HPDE6-E6E7 (cell line): ENCODE results near the gene AQP12B.

Experiments used
- DNase-seq: peaks from one replicate; pipeline ENCODE4 v3.0.0; 2011; ENCODE audit warnings: missing footprints; ENCODE audit errors: extremely low spot score

Gene AQP12B

DNA sequence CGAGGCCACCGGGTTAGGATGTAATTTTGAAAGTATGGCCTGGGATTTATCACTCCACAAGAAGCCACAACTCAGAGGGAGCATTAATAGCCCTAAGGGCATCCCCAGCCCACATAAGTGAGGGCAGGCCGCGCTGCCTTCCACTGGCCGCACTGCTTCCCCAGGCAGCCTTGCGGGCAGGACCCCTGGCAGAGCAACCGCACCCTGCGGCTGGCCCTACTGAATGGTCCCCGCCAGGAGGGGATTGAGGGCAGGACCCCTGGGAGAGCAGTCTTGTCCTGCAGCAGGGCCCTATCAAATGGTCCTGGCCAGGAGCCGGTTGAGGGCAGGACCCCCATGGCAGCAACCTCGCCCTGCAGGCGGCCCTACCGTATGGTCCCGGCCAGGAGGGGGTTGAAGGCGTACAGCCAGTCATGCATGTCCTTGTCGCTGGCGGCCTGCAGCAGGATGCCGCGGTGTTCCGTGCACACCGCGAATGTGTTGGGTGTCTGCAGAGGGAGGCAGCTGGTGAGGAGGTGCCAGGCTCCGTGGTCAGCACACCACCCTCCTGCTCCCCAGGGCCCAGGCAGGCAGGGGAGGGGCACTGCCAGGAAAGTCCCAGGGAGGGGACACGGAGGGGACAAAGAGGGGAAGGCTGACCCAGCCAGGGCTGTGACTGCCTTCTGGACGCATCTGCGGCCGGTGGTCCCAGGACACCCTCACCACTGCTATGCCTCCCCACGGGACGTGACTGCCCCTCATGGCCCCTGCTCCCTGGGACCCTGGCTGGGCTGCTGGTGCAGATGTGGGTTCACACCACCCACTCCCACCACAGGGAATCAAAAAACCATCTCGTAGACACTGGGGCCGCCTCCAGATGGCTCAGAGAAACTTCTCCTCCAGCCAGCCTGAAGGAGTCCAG, 35.2 kb upstream of the AQP12B start:
- DNase-seq, result no peak

- no peak for DNase-seq
Measured at GRCh38 chr2:240717181-240717641, 34.5 kb upstream of the AQP12B start.

DNA sequence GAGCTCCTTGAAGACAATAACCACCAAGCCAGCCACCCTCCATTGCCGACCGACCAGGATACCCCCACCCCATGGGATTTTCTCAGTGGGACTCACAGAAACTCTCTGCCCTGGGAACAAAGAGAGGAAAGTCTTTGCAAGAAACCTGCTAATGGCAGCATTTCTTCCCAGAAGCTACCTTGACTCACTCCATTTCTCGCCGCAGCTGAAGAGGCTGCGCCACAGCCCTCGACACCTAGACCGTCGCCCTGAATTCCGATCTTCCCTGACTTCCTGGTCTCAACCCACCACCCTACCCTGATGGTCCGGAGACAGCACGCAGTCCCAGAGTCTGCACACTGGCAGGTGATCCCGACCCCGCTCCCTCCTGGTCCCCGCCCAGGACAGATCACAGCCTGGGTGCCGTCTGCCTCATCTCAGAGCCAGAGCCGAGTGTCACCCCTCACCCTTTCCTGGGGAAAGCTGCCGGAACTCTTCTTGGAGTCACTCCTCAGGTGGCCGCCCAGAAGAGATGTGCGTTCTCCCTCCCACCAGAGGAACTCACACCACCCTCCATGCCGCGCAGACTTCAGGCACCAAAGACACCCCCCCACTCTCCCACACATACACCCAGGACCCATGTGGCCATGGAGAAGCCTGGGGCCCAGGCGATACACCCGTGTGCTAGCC, 33.6 kb upstream of the AQP12B start:
- no peak for DNase-seq

DNA sequence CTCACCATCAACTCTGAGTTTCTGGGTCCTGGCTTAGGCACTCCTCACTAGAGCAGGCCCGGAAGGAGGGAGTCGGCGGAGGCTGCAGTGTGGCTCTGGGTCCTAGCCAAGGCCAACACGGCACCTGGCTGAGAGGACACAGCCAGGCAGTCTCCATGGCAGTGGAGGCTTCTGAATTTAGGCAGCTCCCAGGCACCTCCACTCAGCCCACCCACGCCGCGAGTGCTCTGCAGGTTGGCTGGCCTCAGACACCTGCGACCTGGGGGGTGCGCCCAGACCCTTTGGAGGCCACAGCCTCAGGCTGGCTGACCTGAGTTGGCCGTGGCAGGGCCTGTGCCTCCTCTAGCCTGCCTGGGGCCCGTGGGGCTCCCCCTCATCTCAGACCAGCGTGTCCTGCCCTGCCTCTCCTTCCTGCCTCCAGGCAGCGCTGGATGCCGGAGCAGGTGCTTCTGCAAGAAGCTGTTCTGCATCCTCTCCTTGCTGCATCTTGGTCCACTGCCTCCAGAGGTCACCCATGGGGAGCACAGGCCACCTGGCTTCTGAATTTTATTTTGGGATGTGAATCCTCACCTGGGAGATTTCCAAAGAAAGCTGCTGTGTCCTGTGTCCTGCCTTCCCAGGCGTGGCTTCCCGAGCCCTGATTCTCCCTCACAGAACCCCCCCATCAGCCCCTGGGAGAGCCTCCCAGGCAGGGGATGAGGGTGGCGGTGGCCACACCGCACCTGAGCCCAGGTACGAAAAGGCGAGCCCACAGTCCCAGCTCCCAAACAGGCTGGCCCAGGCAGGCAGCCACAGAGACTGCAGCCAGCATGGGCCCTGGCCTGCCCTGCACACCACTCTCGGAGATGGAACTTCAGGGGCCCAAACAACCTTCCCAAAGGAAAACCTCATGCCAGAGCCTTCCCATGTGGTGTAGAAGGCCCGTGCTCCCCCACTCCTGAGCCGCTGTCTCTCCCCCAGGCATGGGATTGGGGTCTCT, 32.4 kb upstream of the AQP12B start:
- DNase-seq, result no peak

- DNase-seq, result no peak
Measured at GRCh38 chr2:240713928-240714746, 31.5 kb upstream of the AQP12B start.

DNA sequence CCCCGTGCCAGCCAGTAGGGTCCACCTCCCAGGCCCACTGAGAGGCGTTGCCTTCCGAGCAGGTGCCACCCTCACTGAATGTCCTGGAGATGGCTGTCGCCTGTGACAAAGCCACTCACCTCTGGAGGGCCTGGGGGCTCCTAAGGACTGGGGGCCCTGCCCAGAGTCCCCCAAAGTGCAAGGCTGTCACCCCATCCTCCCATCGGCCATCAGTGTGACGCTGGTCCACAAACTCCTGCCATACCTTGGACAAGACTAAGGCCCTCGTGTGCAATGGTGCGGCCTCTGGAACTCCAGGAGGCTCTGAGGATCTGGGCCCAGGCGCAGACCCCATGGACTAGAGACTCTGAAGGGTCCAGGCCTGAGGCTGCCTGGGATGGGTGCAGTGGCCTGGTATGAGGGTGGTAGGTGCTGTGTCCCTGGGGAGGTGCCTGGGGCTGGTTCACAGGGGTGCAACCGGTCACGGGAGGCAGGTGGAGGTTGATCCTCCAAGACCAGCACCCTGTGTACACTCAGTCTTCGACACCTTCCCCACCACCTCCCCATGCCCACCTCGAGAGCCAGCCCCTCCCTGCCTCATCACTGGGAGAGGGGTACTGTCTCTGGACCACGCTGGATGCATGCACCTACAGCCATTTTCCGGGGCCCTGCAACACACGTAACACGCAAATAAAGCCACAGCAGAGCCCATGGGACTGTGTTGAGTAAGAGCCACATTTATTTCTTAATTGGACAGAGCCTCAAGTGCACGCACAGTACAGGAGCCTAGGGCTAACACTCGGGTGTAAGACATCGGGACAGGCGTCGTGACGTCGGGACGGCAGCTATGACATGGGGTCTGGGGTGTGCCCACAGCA, 30.6 kb upstream of the AQP12B start:
- no peak for DNase-seq

DNA sequence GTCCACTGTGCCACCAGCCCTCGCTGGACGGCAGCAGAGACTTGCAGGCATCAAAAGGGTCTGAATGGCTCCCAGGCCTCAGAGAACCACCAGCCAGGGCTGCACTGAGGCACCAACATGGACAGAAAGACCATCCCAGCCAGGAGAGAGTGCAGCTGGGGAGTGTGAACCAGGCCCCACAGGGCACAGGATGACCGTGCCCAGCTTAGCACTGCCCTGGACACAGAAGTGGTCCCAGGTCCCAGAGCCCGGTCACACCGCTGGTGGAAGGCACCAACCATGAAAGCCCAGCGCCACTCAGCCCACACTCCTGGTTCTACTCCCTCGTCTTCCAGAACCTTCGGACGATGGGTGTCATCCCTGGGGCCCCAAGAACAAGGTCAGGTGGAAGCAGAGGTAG, 29.4 kb upstream of the AQP12B start:
- DNase-seq, result no peak

DNA sequence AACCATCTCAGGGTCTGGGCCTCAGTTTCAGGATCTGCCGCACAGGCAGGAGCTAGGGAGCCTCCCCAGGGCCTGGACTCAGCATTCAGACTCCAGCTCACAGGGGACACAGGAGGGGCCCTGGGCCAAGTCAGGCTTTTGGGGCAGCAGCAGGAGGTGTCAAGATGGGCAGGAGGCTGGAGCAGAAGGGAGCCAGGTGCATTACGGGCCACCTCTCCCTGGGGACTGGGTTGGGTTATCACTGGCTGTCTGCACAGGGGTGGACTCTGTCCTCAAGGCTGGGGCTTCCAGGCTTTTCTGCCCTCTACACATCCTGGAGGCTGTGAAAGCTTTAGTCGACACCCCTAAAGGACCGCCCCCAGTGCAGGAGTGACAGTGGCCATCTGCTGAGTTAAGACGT, 29.0 kb upstream of the AQP12B start:
- DNase-seq, result no peak

- DNase-seq, result no peak
Measured at GRCh38 chr2:240711296-240711695, 28.6 kb upstream of the AQP12B start.

- DNase-seq, result no peak
Measured at GRCh38 chr2:240708457-240708856, 25.8 kb upstream of the AQP12B start.

DNA sequence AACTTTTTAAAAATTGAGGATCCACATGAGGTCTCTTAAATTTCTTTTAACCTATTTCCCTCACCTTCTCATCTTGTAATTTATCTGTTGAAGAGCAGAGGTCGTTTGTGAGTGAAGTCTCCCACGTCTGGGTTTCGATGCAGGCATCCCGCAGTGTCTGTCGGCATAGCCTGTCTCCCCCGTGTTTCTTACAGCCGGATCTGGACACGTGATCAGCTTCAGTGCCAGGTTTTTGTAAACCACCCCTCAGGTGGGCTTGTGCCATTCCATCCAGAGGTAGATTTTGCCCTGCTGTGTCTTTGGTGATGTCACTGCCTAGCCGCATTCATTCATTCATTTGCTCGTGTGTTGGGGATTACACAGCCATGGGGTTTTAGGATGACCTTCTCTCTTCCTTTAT, 25.1 kb upstream of the AQP12B start:
- no peak for DNase-seq

GRCh38 chr2:240707043-240707756, 24.5 kb upstream of the AQP12B start:
- no peak for DNase-seq

DNA sequence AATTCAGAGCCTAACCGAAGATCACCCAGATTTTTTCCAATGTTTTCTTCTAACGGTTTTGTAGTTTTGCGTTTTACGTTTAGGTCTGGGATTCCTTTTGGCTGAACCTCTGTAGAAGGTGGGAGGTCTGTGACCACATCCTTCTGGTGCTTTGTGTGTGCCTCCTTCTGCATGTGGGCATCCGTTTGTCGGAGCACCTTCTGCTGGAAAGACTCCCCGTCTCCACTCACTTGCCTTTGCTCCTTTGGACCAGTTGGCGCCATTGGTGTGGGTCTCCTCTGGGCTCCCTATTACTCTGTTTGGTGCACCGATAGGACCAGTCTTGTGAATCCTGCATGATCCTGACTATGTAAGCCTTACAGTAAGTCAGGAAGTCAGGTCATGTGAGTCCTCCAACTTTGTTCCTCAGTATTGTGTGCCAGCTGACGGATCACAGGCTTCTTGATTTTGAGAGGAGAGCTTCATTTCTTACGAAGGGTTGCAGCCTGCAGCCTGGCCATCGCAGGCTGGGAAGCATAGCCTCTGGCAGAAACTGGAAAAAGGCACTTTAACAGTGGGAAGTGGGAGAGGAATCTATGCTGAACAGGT, 22.6 kb upstream of the AQP12B start:
- DNase-seq, result no peak

- DNase-seq, result no peak
Measured at GRCh38 chr2:240704651-240705050, 22.0 kb upstream of the AQP12B start.

- no peak for DNase-seq
Measured at GRCh38 chr2:240703417-240704341, 21.0 kb upstream of the AQP12B start.

- DNase-seq, result no peak
Measured at GRCh38 chr2:240702640-240703011, 19.9 kb upstream of the AQP12B start.

- DNase-seq, result no peak
Measured at GRCh38 chr2:240701736-240702639, 19.3 kb upstream of the AQP12B start.
